Measurements from ENCODE around the gene ANKRD65. TPM values are rescaled to one million over a fixed set of nuclear protein-coding genes. Genes with fewer than 3 reads are reported as not detected.
"Not testable (repeated sequence)": the region's sequence is repeated elsewhere in the genome, so short reads cannot be mapped to it uniquely, and the experiment has no call there.

Gene ANKRD65
- total RNA-seq, 1 donor from 2014 or later: 3.0 TPM

- DNase-seq (ENCODE audit: missing footprints) (peak; percentile 34), ATAC-seq (no peak)
- intact Hi-C loops (cut with DNase I): no loop called here
These were observed 17.4 kb downstream of the ANKRD65 start for GRCh38 chr1:1403653-1404052.

- peak; percentile 32 for DNase-seq (ENCODE audit: missing footprints)
- ATAC-seq; intact Hi-C loops (cut with DNase I): not testable (repeated sequence)
These were observed 18.1 kb downstream of the ANKRD65 start for GRCh38 chr1:1402901-1403392.

DNA sequence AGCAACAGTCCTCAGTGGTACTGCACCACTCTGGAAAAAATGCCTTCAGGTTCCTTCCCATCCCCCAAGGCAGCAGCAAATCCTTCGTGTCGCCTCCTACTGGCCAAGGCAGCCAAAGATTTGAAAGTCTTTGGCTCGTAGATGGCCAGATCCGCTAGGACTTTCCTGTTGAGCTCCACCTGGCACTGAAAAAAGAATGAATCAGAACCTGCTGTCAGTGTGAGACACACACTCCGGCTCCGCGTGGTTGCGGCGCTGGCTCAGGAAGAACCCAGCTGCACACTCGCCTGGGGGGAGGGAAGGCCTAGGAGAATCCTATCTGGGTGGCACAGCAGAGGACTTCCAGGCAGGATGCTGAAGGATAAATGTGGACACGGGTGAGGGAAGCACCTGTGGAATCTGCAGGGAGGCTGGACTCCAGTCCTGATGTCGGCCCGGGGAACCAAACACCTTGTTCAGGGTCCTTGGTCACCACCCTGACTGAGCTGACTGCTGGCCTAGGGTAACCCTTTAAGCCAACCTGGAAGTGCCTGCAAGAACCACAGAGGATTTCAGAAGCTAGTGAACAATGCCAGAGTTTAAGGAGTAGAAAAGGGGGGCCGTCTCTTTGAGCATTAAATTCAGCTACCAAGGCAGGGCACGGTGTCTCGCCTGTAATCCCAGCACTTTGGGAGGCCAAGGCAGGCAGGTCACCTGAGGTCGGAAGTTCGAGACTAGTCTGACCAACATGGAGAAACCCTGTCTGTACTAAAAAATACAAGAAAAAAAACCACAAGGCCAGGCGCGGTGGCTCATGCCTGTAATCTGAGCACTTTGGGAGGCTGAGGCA lies 18.8 kb downstream of the ANKRD65 start:
- DNase-seq (ENCODE audit: missing footprints) (peak; percentile 53), ATAC-seq (no peak)
- intact Hi-C loops (cut with DNase I): no loop called here

GRCh38 chr1:1401457-1402010 lies 19.5 kb downstream of the ANKRD65 start:
- no peak for ATAC-seq
- DNase-seq (ENCODE audit: missing footprints): peak; percentile 62
- intact Hi-C loops (cut with DNase I): no loop called here

- DNase-seq (ENCODE audit: missing footprints) (peak; percentile 50), ATAC-seq (no peak)
- intact Hi-C loops (cut with DNase I): no loop called here
These were observed 20.3 kb downstream of the ANKRD65 start for GRCh38 chr1:1400576-1401456.

DNA sequence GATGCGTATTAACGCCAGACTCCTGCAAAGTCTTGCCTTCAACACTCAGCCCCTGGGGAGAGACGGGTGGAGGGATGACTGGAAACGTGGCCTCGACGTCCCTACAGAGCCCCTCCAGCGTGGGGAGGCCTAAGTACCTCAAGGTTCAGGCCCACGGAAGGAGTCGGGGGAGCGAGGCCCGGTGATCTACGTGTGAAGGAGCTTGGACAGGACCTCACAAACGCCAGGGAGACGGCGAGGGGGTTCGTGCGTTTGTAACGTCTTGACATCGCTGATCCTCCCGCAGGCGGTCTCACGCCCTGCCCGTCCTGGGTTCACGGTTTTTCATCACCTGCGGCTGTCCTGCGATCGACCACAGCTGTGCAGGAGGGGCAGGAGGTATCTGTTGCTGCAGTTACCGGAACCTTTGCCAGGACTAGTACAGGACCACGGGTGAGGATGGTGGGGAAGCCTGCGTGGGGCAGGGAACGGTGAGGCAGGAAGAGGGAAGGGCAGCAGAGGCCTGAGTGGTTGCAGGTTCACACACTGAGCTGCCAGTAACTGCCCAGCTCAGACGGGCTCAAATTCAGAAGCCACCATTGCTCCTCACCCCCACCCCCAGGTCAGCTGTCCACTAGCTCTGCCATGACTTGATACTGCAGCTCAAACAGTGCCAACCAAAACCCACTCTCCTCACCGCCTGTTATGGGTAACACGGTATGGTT lies 21.1 kb downstream of the ANKRD65 start:
- intact Hi-C loops (cut with DNase I): no loop called here
- ATAC-seq (no peak), DNase-seq (ENCODE audit: missing footprints) (peak; percentile 58)

GRCh38 chr1:1399187-1399871 lies 21.7 kb downstream of the ANKRD65 start, which contains the start of gene CCNL2:
Gene CCNL2 (minus strand): TSS chr1:1399335. CDS start chr1:1399306, 29 bp downstream.
- intact Hi-C loops (cut with DNase I): no loop called here
- DNase-seq (ENCODE audit: missing footprints) (peak; percentile 100), ATAC-seq (peak; percentile 97)

DNA sequence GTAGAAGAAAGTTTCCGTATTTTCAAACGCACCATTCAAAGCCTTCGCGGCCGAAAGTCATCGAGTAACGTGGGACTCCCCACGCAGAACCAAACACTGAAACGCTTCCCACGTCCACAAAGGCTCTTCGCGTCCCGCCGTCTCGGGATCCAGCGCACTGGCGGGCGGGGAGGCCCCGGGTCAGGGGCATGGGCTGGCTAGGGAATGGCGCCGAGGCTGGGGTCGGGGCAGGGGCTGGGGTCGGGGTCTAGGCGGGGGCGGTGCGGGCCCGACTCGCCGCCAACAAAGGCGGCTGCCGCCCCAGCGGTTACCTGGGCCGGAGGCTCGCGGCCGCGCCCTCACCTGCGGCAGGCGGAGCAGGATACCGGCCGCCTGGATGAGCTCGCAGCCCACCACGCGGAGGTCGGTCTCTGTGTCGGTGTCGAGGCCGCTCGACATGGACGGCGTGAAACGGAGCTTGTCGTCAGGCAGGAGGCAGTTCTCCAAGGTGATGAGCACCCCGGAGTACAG lies 22.3 kb downstream of the ANKRD65 start:
- intact Hi-C loops (cut with DNase I): no loop called here
- ATAC-seq (no peak), DNase-seq (ENCODE audit: missing footprints) (no peak)

GRCh38 chr1:1397839-1398523 lies 23.1 kb downstream of the ANKRD65 start:
- DNase-seq (ENCODE audit: missing footprints) (peak; percentile 58), ATAC-seq (no peak)
- intact Hi-C loops (cut with DNase I): no loop called here

DNA sequence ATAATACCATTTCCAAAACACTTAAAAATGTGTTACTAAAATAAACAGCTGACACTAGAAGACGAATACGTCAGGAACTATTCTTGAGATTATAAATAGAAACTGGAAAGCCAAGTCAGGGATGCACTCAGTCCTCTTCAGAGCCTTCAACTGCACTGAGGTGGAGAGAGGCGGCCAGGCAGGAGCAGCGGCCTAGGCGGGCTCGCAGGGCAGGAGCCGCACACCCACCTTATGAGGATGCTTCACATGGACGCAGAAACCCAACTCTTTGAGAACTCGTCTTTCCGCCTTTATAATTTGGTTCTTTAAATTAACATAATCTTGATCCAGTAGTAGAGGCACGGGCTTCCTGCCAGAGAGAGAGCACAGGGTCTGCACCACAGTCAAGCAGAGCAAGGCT lies 25.9 kb downstream of the ANKRD65 start:
- intact Hi-C loops (cut with DNase I): no loop called here
- ATAC-seq (no peak), DNase-seq (ENCODE audit: missing footprints) (peak; percentile 55)

DNA sequence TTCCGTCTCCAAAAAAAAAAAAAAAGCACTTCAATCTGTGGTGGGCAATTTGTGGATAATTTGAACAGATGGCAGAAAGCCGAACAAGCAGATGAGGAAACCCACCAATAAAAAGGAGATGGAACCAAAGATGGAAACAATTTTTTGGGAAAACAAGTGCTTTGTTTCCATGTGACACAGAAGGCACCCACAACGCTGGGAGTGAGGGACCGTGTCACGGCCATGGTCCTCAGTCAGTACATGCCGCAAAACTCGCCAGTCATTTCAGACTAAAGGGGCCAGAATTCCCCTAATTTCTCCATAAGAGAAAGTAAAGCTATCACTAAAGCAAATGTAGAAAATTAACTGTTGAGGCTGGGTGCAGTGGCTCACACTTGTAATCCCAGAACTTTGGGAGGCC lies 27.0 kb downstream of the ANKRD65 start:
- ATAC-seq (no peak), DNase-seq (ENCODE audit: missing footprints) (no peak)
- intact Hi-C loops (cut with DNase I): no loop called here

- intact Hi-C loops (cut with DNase I): no loop called here
- ATAC-seq: no peak
- no peak for DNase-seq (ENCODE audit: missing footprints)
These were observed 27.6 kb downstream of the ANKRD65 start for GRCh38 chr1:1393428-1393827.

- DNase-seq (ENCODE audit: missing footprints) (peak; percentile 13), ATAC-seq (no peak)
- intact Hi-C loops (cut with DNase I): no loop called here
These were observed 28.1 kb downstream of the ANKRD65 start for GRCh38 chr1:1393014-1393413.

- ATAC-seq (no peak), DNase-seq (ENCODE audit: missing footprints) (peak; percentile 54)
- intact Hi-C loops (cut with DNase I): no loop called here
These were observed 29.9 kb downstream of the ANKRD65 start for GRCh38 chr1:1391225-1391624.

- intact Hi-C loops (cut with DNase I): no loop called here
- no peak for DNase-seq (ENCODE audit: missing footprints)
- no peak for ATAC-seq
These were observed 30.4 kb downstream of the ANKRD65 start for GRCh38 chr1:1390675-1391074.

DNA sequence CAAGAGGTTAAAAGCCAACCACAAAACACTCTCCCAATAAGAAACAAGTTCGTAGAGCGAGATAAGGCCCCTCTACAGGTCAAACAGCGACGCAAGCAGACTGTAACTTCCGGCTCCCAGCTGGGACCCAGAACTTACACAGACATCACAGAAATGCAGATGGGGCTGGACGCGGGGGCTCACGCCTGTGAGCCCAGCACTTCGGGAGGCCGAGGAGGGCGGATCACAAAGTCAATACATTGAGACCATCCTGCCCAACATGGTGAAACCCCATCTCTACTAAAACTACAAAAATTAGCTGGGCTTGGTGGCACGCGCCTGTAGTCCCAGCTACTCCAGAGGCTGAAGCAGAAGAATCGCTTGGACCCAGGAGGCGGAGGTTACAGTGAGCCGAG lies 33.0 kb downstream of the ANKRD65 start:
- DNase-seq (ENCODE audit: missing footprints): peak; percentile 40
- ATAC-seq: no peak
- intact Hi-C loops (cut with DNase I): no loop called here
